H9 (cell line): ENCODE measurements around the gene PPP3CA. TPM values are rescaled to one million over a fixed set of nuclear protein-coding genes. Genes with fewer than 3 reads are reported as not detected.

Experiments
- DNase-seq: peaks from one replicate; pipeline ENCODE4 v3.0.0-alpha.2; 2017
- H2AFZ ChIP-seq: one replicate; pipeline ENCODE4 v1.6.1; 2013; ENCODE audit warnings: mild to moderate bottlenecking, low read length, control low read depth, moderate library complexity
- H2AK5ac ChIP-seq: 2 replicates; pipeline ENCODE4 v1.6.1; 2013; ENCODE audit warnings: low read length, control low read depth, mixed read lengths; ENCODE audit not compliant: insufficient read length
- H2BK120ac ChIP-seq: one replicate; pipeline ENCODE4 v1.6.1; 2013; ENCODE audit warnings: low read depth, mild to moderate bottlenecking, low read length, control low read depth, inconsistent platforms; ENCODE audit not compliant: poor library complexity, severe bottlenecking
- H2BK12ac ChIP-seq: 2 replicates; pipeline ENCODE4 v1.6.1; 2013; ENCODE audit warnings: low read length, control low read depth, mixed read lengths, low read depth; ENCODE audit not compliant: insufficient read length
- H2BK15ac ChIP-seq: 2 replicates; pipeline ENCODE4 v1.6.1; 2013; ENCODE audit warnings: low read depth, low read length, control low read depth
- H2BK20ac ChIP-seq: one replicate; pipeline ENCODE4 v1.6.1; 2013; ENCODE audit warnings: low read depth, mild to moderate bottlenecking, low read length, control low read depth, inconsistent platforms; ENCODE audit not compliant: poor library complexity, severe bottlenecking
- H2BK5ac ChIP-seq: 2 replicates; pipeline ENCODE4 v1.6.1; 2013; ENCODE audit warnings: low read length, control low read depth, mixed read lengths; ENCODE audit not compliant: insufficient read length
- H3K14ac ChIP-seq: 2 replicates; pipeline ENCODE4 v1.6.1; 2013; ENCODE audit warnings: low read length, control low read depth; ENCODE audit not compliant: insufficient read depth
- H3K18ac ChIP-seq: 2 replicates; pipeline ENCODE4 v1.6.1; 2013; ENCODE audit warnings: low read depth, mild to moderate bottlenecking, mixed read lengths, low read length, control low read depth; ENCODE audit not compliant: insufficient read length
- H3K23ac ChIP-seq: 2 replicates; pipeline ENCODE4 v1.6.1; 2013; ENCODE audit warnings: low read length, control low read depth, mixed read lengths, low read depth; ENCODE audit not compliant: insufficient read length
- H3K23me2 ChIP-seq: 2 replicates; pipeline ENCODE4 v1.6.1; 2013; ENCODE audit warnings: low read depth, mild to moderate bottlenecking, mixed read lengths, low read length, control low read depth; ENCODE audit not compliant: insufficient read length, poor library complexity, severe bottlenecking
- H3K27ac ChIP-seq: 2 replicates; pipeline ENCODE4 v1.5.1; 2013; ENCODE audit warnings: low read length, control low read depth, mixed read lengths, low read depth; ENCODE audit not compliant: insufficient read length
- H3K27me3 ChIP-seq: 2 replicates; pipeline ENCODE4 v1.6.1; 2013; ENCODE audit warnings: low read length, control low read depth, inconsistent platforms; ENCODE audit not compliant: insufficient read depth
- H3K4ac ChIP-seq: 2 replicates; pipeline ENCODE4 v1.6.1; 2013; ENCODE audit warnings: low read depth, mild to moderate bottlenecking, control low read depth, inconsistent platforms, low read length, moderate library complexity
- H3K4me1 ChIP-seq: 2 replicates; pipeline ENCODE4 v1.6.1; 2013; ENCODE audit warnings: low read length, control low read depth, inconsistent platforms; ENCODE audit not compliant: insufficient read depth
- H3K4me2 ChIP-seq: 2 replicates; pipeline ENCODE4 v1.6.1; 2013; ENCODE audit warnings: low read length, control low read depth, mixed read lengths; ENCODE audit not compliant: insufficient read length, insufficient read depth
- H3K56ac ChIP-seq: 2 replicates; pipeline ENCODE4 v1.6.1; 2013; ENCODE audit warnings: low read depth, mild to moderate bottlenecking, mixed read lengths, low read length, control low read depth; ENCODE audit not compliant: insufficient read length
- H3K79me1 ChIP-seq: 2 replicates; pipeline ENCODE4 v1.6.1; 2013; ENCODE audit warnings: low read depth, mild to moderate bottlenecking, moderate library complexity, low read length, control low read depth, inconsistent platforms; ENCODE audit not compliant: insufficient read depth, poor library complexity, severe bottlenecking
- H3K79me2 ChIP-seq: 2 replicates; pipeline ENCODE4 v1.6.1; 2013; ENCODE audit warnings: low read length, control low read depth, inconsistent platforms; ENCODE audit not compliant: insufficient read depth
- H3K9ac ChIP-seq: 2 replicates; pipeline ENCODE4 v1.6.1; 2013; ENCODE audit warnings: low read length, control low read depth, mixed read lengths; ENCODE audit not compliant: insufficient read length; ENCODE audit errors: extremely low read depth
- H3K9me3 ChIP-seq: one replicate; pipeline ENCODE4 v1.6.1; 2013; ENCODE audit warnings: low read depth, low read length, inconsistent platforms; ENCODE audit not compliant: control insufficient read depth
- H3T11ph ChIP-seq: one replicate; pipeline ENCODE4 v1.6.1; 2013; ENCODE audit warnings: mild to moderate bottlenecking, low read length, control low read depth, inconsistent platforms
- H4K20me1 ChIP-seq: one replicate; pipeline ENCODE4 v1.6.1; 2013; ENCODE audit not compliant: control insufficient read depth, insufficient read length, insufficient read depth
- H4K5ac ChIP-seq: 2 replicates; pipeline ENCODE4 v1.6.1; 2013; ENCODE audit warnings: low read depth, mild to moderate bottlenecking, mixed read lengths, low read length, control low read depth; ENCODE audit not compliant: insufficient read length
- H4K8ac ChIP-seq: replicated peaks from 2 replicates; pipeline ENCODE4 v1.6.1; 2013; ENCODE audit warnings: low read length, control low read depth, mixed read lengths, low read depth; ENCODE audit not compliant: insufficient read length
- H4K91ac ChIP-seq: 2 replicates; pipeline ENCODE4 v1.6.1; 2013; ENCODE audit warnings: low read depth, mild to moderate bottlenecking, moderate library complexity, mixed read lengths, low read length, control low read depth; ENCODE audit not compliant: insufficient read length
- H3K27ac Mint-ChIP-seq, 3 experiments: 2 replicates in 2 of 3; 3 replicates in 1 of 3; pipeline ENCODE4 v1.8.0; 2020 to 2021; ENCODE audit warnings: mixed read lengths in 3 of 3, mild to moderate bottlenecking in 1 of 3, moderate library complexity in 1 of 3
- H3K27me3 Mint-ChIP-seq: 2 replicates; pipeline ENCODE4 v1.8.0; 2021; ENCODE audit warnings: low read depth, mild to moderate bottlenecking, moderate library complexity, mixed read lengths
- H3K36me3 Mint-ChIP-seq, 3 experiments: 2 replicates in 2 of 3; 3 replicates in 1 of 3; pipeline ENCODE4 v1.8.0; 2020 to 2021; ENCODE audit warnings: low read depth in 3 of 3, mixed read lengths in 3 of 3; ENCODE audit not compliant: insufficient read depth in 1 of 3
- H3K4me1 Mint-ChIP-seq, 2 experiments: 2 replicates each; pipeline ENCODE4 v1.8.0; 2020; ENCODE audit warnings: mixed read lengths in 2 of 2
- H3K4me3 Mint-ChIP-seq, 2 experiments: 2 replicates in 1 of 2; 3 replicates in 1 of 2; pipeline ENCODE4 v1.8.0; 2020 to 2021; ENCODE audit warnings: mild to moderate bottlenecking in 2 of 2, mixed read lengths in 2 of 2, moderate library complexity in 1 of 2
- H3K9me3 Mint-ChIP-seq, 2 experiments: 2 replicates in 1 of 2; 3 replicates in 1 of 2; pipeline ENCODE4 v1.8.0; 2020; ENCODE audit warnings: mild to moderate bottlenecking in 2 of 2, mixed read lengths in 2 of 2, moderate library complexity in 1 of 2
- WGBS: extraction: QIAGEN DNeasy Blood & Tissue Kit; methylation state at CpG from one replicate; pipeline ENCODE4 v1.1.7; 2013; ENCODE audit warnings: missing lambda C conversion rate, low lambda C conversion rate, mixed read lengths; ENCODE audit not compliant: insufficient read length; ENCODE audit errors: extremely low coverage; 5-methylcytosine and 5-hydroxymethylcytosine counted together
- total RNA-seq: library from RNA; stranded (reverse); gene quantifications from 2 replicates; pipeline ENCODE4 v1.2.1, GENCODE V29; 2021
- TF ChIP-seq, protein P1 (sequence below): fragments of 200-600 bp; sonication (generic); conservative IDR thresholded peaks from 3 replicates; pipeline ENCODE4 v1.8.0; 2021; ENCODE audit warnings: antibody characterized with exemption, mild to moderate bottlenecking

Gene PPP3CA
- total RNA-seq, 1 experiment from 2014 or later, result 16.8 TPM

- H3K23me2 ChIP-seq, result no peaks in the 10 kb centered on the region
- no peak overlapping the region for H4K91ac ChIP-seq
- H3K4ac ChIP-seq, result no peak overlapping the region
- no peak for DNase-seq
- Mint-ChIP-seq H3K36me3 (no peaks in the 10 kb centered on the region), H3K27me3 (no peaks in the 10 kb centered on the region), H3K4me3 (no peak overlapping the region), H3K27ac (no peak overlapping the region), H3K9me3 (no peaks in the 10 kb centered on the region), H3K4me1 (peaks cover 0 to 14% of the 10 kb centered on the region in 2 experiments; a peak in 3 of 4 replicates)
- no peak overlapping the region for H2BK12ac ChIP-seq
- H3K9ac ChIP-seq, result no peak overlapping the region
- H3K27me3 ChIP-seq, result no peaks in the 10 kb centered on the region
- TF ChIP-seq, protein P1, sequence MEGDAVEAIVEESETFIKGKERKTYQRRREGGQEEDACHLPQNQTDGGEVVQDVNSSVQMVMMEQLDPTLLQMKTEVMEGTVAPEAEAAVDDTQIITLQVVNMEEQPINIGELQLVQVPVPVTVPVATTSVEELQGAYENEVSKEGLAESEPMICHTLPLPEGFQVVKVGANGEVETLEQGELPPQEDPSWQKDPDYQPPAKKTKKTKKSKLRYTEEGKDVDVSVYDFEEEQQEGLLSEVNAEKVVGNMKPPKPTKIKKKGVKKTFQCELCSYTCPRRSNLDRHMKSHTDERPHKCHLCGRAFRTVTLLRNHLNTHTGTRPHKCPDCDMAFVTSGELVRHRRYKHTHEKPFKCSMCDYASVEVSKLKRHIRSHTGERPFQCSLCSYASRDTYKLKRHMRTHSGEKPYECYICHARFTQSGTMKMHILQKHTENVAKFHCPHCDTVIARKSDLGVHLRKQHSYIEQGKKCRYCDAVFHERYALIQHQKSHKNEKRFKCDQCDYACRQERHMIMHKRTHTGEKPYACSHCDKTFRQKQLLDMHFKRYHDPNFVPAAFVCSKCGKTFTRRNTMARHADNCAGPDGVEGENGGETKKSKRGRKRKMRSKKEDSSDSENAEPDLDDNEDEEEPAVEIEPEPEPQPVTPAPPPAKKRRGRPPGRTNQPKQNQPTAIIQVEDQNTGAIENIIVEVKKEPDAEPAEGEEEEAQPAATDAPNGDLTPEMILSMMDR, result no peak
- no peak overlapping the region for H2BK120ac ChIP-seq
- no CpG with 5 or more reads among the region's 2 CpGs for WGBS
- H4K5ac ChIP-seq, result no peak overlapping the region
- no peaks in the 10 kb centered on the region for H3K9me3 ChIP-seq
- H4K20me1 ChIP-seq, result no peaks in the 10 kb centered on the region
- no peak overlapping the region for H3T11ph ChIP-seq
- H3K79me2 ChIP-seq, result no peaks in the 10 kb centered on the region; the same call in 1 of the 2 replicates
- no peak overlapping the region for H4K8ac ChIP-seq
- H3K56ac ChIP-seq, result no peak overlapping the region
- H3K18ac ChIP-seq, result no peak overlapping the region
- H2BK15ac ChIP-seq, result no peak overlapping the region
- H2BK20ac ChIP-seq, result no peak overlapping the region
- H2AFZ ChIP-seq, result no peak overlapping the region
- no peak overlapping the region for H3K4me2 ChIP-seq
- no peak overlapping the region for H3K27ac ChIP-seq
- no peak overlapping the region for H3K14ac ChIP-seq
- H3K23ac ChIP-seq, result no peak overlapping the region
- no peak overlapping the region for H2AK5ac ChIP-seq
- no peak overlapping the region for H2BK5ac ChIP-seq
- no peaks in the 10 kb centered on the region; the same call in 1 of the 2 replicates for H3K4me1 ChIP-seq
- no peaks in the 10 kb centered on the region for H3K79me1 ChIP-seq
These were observed 126.0 kb downstream of the PPP3CA start for GRCh38 chr4:101221294-101221693.
